ENCODE results near the gene RSPH6A. TPM values are rescaled to one million over a fixed set of nuclear protein-coding genes. Genes with fewer than 3 reads are reported as not detected.

RSPH6A gene
- total RNA-seq, 1 donor from 2014 or later, result 0.56 TPM

- H3K27me3 Mint-ChIP-seq (ENCODE audit: low read depth), result peaks cover 1% of the 10 kb centered on the region
- H3K27ac Mint-ChIP-seq, result peak overlapping the region; percentile 89
- peaks cover 2% of the 10 kb centered on the region for H3K36me3 Mint-ChIP-seq
- TF ChIP-seq CTCF (IDR thresholded peaks at IDR 0.05; ENCODE audit: unreplicated experiment), result no peak
- peaks cover 25% of the 10 kb centered on the region for H3K4me1 Mint-ChIP-seq
- no peak for DNase-seq (ENCODE audit: low spot score in 2 of 2, unreplicated experiment in 2 of 2)
- peak overlapping the region; percentile 53 for H3K4me3 Mint-ChIP-seq
- H3K9me3 Mint-ChIP-seq, result no peaks in the 10 kb centered on the region
These were observed 50.6 kb downstream of the RSPH6A start for GRCh38 chr19:45764475-45764874.

DNA sequence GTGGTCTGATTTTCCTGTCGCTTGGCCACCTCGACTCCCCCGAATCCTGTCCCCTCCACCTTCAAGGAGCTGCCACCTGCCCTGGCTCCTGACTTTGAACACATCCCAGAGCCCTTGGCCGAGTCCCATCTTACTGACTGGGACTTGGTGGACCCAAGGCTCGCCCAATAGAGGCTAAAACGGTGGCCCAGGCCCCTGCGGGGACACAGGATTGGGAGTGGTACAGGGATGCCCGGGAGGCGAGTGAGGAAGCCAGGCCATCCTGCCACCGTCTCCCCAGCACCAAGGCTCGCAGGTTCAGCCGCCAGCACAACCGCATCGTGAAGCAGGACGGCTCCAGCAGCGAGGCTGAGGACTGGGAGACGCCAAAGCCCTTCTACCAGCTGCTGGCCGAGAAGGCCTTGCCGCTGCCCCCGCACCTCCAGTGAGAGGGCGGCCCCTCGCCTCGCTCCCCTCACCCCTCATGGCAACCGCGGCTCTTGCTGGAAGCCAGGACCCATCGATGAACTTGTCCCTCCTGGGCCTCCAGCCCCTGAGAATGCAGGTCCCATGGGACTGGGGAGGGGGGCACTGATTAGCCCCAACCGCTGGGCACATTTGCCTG lies 51.3 kb downstream of the RSPH6A start:
- Mint-ChIP-seq H3K4me3 (no peak overlapping the region), H3K27ac (no peak overlapping the region), H3K9me3 (no peaks in the 10 kb centered on the region), H3K4me1 (peaks cover 25% of the 10 kb centered on the region), H3K27me3 (ENCODE audit: low read depth) (peaks cover 1% of the 10 kb centered on the region), H3K36me3 (peaks cover 2% of the 10 kb centered on the region)
- no peak for TF ChIP-seq CTCF (IDR thresholded peaks at IDR 0.05; ENCODE audit: unreplicated experiment)
- no peak for DNase-seq (ENCODE audit: low spot score in 2 of 2, unreplicated experiment in 2 of 2)

- peaks cover 25% of the 10 kb centered on the region for H3K4me1 Mint-ChIP-seq
- peaks cover 1% of the 10 kb centered on the region for H3K27me3 Mint-ChIP-seq (ENCODE audit: low read depth)
- no peak overlapping the region for H3K4me3 Mint-ChIP-seq
- no peak for DNase-seq (ENCODE audit: low spot score in 2 of 2, unreplicated experiment in 2 of 2)
- peaks cover 2% of the 10 kb centered on the region for H3K36me3 Mint-ChIP-seq
- no peak for TF ChIP-seq CTCF (IDR thresholded peaks at IDR 0.05; ENCODE audit: unreplicated experiment)
- H3K27ac Mint-ChIP-seq, result no peak overlapping the region
- H3K9me3 Mint-ChIP-seq, result no peaks in the 10 kb centered on the region
These were observed 52.1 kb downstream of the RSPH6A start for GRCh38 chr19:45762870-45763631.

DNA sequence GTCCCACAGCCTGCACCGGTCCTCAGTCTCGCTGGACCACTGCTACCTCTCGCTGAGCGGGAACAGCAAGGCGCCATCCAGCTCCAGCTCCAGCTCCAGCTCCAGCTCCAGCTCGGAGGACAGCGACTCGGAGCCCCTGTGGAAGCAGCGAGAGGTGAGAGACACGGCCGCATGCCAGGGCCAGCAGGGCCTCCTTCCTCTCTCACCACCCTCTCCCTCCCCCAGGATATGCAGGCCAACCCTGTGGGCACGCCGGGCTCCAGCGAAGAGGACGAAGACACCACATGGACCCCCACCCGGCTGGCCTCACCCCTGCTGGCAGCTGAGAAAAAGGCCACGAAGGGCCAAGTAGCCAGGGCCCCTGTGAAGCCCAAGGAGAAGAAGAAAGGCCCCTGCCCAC lies 53.4 kb downstream of the RSPH6A start:
- Mint-ChIP-seq H3K4me3 (no peak overlapping the region), H3K36me3 (peaks cover 2% of the 10 kb centered on the region), H3K4me1 (peaks cover 19% of the 10 kb centered on the region), H3K9me3 (no peaks in the 10 kb centered on the region), H3K27ac (no peak overlapping the region), H3K27me3 (ENCODE audit: low read depth) (peaks cover 1% of the 10 kb centered on the region)
- no peak for DNase-seq (ENCODE audit: low spot score in 2 of 2, unreplicated experiment in 2 of 2)
- TF ChIP-seq CTCF (IDR thresholded peaks at IDR 0.05; ENCODE audit: unreplicated experiment), result no peak

DNA sequence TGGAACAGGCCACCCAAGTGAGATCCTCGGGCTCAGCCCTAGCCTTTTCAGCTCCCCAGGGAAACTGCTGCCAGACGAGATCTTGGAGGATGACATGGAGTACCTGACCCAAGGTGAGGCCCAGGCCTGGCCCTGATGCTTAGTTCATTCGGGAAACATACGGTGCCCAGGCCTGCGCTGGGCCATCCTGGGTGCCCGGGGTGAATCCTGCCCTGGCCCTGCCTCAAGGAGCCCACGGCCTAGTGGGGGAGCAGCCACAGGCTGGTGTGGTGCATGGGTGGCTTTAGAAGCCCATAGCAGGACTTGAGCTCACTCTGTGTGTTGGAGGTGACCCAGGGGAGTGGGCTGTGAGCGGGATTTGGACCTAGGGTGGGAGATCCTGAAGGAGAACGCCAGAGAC lies 56.2 kb downstream of the RSPH6A start:
- Mint-ChIP-seq H3K4me3 (no peak overlapping the region), H3K27me3 (ENCODE audit: low read depth) (peaks cover 1% of the 10 kb centered on the region), H3K4me1 (peaks cover under 1% of the 10 kb centered on the region), H3K27ac (no peak overlapping the region), H3K9me3 (no peaks in the 10 kb centered on the region), H3K36me3 (no peaks in the 10 kb centered on the region)
- DNase-seq (ENCODE audit: low spot score in 2 of 2, unreplicated experiment in 2 of 2), result no peak
- TF ChIP-seq CTCF (IDR thresholded peaks at IDR 0.05; ENCODE audit: unreplicated experiment), result no peak
